Activated T-cell treated with anti-CD3 and anti-CD28 coated beads, Interleukin-2, amount 50 U/mL, for 4 hours (primary cell): ENCODE measurements around the gene OVOL2. TPM values are rescaled to one million over a fixed set of nuclear protein-coding genes. Genes with fewer than 3 reads are reported as not detected.
A peak's percentile ranks its signal among the peaks of the same experiment; 100 is the strongest.

Experiments used
- ATAC-seq, 2 donors: fragments of 200-7000 bp; cut with Tn5 transposase; one replicate each; pipeline ENCODE4 v1.10.0; 2021
- DNase-seq: peaks from one replicate; pipeline ENCODE4 v3.0.0-alpha.2; 2020
- H3K27me3 Mint-ChIP-seq: one replicate; pipeline ENCODE4 v1.8.0; 2021; ENCODE audit warnings: low read depth, mixed read lengths
- H3K36me3 Mint-ChIP-seq: one replicate; pipeline ENCODE4 v1.8.0; 2022; ENCODE audit warnings: mixed read lengths; ENCODE audit not compliant: insufficient read depth
- H3K4me1 Mint-ChIP-seq: one replicate; pipeline ENCODE4 v1.8.0; 2021; ENCODE audit warnings: low read depth, mixed read lengths
- H3K4me3 Mint-ChIP-seq: one replicate; pipeline ENCODE4 v1.8.0; 2021; ENCODE audit warnings: mild to moderate bottlenecking, moderate library complexity, mixed read lengths
- H3K9me3 Mint-ChIP-seq: one replicate; pipeline ENCODE4 v1.8.0; 2021; ENCODE audit warnings: mixed read lengths
- total RNA-seq, 3 donors: library from RNA; stranded (reverse); gene quantifications; one replicate each; pipeline ENCODE4 v1.2.1, GENCODE V29; 2021

The OVOL2 gene
- total RNA-seq, 3 donors from 2014 or later = not detected

DNA sequence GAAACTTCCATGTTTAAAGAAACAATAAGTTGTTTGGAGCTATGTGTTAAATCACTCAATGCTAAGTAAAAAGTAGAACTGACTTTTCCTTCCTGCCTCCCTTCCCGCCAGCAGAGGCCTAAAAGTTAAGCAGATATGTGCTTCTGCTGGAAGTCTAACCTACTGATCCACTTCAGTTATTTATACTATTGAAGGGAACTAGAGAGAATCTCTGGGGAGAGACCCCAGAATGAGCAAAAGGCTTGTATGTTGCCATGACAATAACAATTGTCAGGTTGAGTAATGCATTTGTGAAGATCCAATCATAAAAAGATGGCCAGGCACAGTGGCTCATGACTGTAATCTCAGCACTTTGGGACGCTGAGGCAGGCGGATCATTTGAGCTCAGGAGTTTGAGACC, 64.2 kb downstream of the OVOL2 start:
- Mint-ChIP-seq H3K36me3 (peaks cover 7% of the 10 kb centered on the region), H3K4me1 (peaks cover 24% of the 10 kb centered on the region), H3K27me3 (no peaks in the 10 kb centered on the region), H3K9me3 (no peaks in the 10 kb centered on the region), H3K4me3 (no peak overlapping the region)
- no peak for DNase-seq
- ATAC-seq = no peak

DNA sequence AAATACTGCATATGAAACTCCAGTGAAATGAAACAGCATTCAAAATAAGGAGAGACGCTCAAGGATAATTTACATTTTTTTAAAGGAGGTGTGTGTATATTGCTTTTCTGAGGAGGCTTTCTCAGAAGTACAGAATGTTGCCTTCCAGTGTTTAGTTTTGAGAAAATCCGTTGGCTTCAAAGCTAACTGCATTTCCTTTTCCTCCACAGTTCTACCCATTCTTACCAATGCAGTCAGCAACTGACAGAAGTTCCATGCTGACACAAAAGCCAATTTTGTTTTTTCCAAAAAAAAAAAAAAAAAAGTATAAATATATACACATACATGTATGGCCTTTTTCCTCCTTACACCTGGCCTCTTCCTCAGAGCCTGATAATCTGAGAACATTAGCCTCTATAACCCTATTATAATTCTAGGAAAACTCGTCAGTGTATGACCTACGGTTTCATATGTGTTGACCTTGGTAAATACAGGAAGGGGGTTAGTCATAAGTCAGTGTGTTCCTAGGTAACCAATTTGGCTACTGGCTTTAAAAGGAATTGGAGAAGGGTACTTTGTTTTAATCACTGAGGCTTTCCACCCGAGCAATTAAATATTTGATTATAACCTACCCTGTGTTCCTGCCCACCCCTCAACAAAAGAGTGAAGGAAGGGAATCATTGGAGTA, 64.7 kb downstream of the OVOL2 start:
- Mint-ChIP-seq H3K36me3 (peaks cover 9% of the 10 kb centered on the region), H3K9me3 (no peaks in the 10 kb centered on the region), H3K4me3 (no peak overlapping the region), H3K27me3 (no peaks in the 10 kb centered on the region), H3K4me1 (peaks cover 29% of the 10 kb centered on the region)
- no peak for DNase-seq
- ATAC-seq = no peak

DNA sequence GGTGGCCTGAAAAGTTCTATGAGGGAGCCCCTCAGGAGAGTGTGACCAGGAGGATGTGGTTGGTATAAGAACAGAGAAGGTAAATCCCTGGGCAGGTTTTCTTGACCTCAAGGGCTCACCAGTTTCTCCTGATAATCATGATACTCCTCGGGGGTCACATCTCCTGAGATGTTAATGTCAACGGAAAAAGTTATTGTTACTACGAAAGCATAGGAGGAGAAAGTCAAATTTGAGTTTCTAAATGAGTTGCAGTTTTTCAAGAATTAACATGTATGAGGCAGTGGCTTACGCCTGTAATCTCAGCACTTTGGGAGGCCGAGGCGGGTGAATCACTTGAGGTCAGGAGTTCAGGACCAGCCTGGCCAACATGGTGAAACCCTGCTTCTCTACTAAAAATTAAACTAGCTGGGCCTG, 65.5 kb downstream of the OVOL2 start:
- DNase-seq (no peak), ATAC-seq (peak; percentile 72 to 80)
- Mint-ChIP-seq H3K9me3 (no peaks in the 10 kb centered on the region), H3K4me3 (peak overlapping the region; percentile 33), H3K4me1 (peaks cover 35% of the 10 kb centered on the region), H3K27me3 (no peaks in the 10 kb centered on the region), H3K36me3 (peaks cover 14% of the 10 kb centered on the region)

DNA sequence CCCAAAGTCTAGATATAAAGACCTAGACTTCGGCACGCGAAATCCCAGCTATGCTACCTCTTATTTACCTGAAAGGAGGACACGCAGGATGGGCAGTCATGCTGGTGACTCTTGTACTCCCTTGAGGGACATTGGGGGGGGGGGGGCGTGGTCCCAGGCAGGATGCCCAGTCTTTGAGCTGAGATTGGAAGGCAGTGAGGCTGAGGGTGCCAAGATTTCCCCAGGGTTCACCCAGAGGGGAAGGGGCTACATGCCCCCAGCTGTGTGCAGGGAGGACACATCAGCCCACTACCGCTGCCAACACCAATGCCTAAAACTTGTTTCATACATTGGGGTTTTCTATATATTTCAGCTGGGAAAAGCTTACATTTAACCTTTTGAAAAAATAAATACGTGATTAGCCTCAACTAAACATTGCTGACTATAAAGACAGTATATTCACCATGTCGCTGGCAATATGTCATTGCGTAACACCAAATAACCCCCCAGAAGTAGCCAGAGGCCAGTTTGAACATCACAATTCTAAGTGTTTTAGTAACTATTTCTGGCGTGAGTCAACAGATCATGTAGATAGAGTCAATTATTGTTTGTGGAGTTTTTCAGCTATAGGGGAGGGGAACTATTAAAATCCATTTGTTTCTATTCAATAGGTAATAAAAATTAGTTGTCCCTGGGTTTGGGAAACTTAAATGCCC, 67.3 kb downstream of the OVOL2 start:
- peaks cover 28% of the 10 kb centered on the region for H3K4me1 Mint-ChIP-seq
- no peaks in the 10 kb centered on the region for H3K9me3 Mint-ChIP-seq
- no peak for ATAC-seq
- peaks cover 14% of the 10 kb centered on the region for H3K36me3 Mint-ChIP-seq
- DNase-seq = no peak
- no peaks in the 10 kb centered on the region for H3K27me3 Mint-ChIP-seq
- H3K4me3 Mint-ChIP-seq = no peak overlapping the region

DNA sequence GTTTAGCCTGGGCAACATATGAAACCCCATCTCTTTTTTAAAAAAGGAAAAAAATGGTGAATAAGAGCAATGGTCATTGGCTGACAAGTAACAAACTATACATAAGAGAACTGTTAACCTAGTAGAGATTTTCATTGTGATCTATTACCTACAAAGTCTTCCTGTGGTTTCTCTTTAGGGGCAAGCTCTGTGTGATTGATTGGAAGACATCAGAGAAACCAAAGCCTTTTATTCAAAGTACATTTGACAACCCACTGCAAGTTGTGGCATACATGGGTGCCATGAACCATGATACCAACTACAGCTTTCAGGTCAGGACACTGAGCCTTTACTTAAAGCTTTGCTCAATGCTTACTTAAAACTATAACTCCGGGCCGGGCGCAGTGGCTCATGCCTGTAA, 69.7 kb downstream of the OVOL2 start:
- Mint-ChIP-seq H3K4me1 (peaks cover 24% of the 10 kb centered on the region), H3K9me3 (no peaks in the 10 kb centered on the region), H3K36me3 (peaks cover 14% of the 10 kb centered on the region), H3K27me3 (no peaks in the 10 kb centered on the region), H3K4me3 (no peak overlapping the region)
- ATAC-seq (no peak), DNase-seq (no peak)

DNA sequence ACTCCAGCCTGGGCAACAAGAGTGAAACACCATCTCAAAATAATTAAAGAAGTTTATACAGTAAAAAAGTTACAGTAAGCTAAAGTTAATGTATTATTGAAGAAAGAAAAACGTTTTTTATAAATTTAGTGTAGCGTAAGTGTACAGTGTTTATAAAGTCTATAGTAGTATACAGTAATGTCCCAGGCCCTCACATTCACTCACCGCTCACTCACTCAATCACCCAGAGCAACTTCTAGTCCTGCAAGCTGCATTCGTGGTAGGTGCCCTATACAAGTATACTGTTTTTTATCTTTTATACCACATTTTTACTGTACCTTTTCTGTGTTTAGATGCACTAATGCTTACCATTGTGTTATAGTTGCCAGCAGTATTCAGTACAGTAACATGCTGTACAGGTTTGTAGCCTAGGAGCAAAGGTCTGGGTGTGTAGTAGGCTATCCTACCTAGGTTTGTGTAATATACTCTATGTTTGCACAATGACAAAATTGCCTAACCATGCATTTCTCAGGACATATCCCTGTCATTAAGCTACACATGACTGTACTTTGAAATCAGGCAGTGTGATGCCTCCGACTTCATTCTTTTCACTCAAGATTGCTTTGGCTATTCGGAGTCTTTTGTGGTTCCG, 72.2 kb downstream of the OVOL2 start:
- Mint-ChIP-seq H3K9me3 (no peaks in the 10 kb centered on the region), H3K27me3 (no peaks in the 10 kb centered on the region), H3K4me3 (no peak overlapping the region)

DNA sequence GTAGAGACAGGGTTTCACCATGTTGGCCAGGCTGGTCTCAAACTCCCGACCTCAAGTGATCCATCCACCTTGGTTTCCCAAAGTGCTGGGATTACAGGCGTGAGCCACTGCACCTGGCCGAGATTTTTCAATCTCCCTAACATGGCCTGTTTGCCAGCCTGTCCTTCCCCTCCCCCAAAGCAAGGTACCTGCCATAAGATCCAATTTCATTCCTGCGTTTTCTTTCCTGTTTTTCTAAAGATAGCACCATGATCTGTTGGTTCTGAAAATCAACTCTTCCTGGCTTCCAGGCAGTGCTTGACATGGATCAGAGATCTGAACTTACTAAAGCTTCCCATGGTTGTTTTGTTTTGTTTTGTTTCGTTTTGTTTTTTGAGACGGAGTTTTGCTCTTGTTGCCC, 81.4 kb downstream of the OVOL2 start:
- H3K27me3 Mint-ChIP-seq = no peaks in the 10 kb centered on the region
- ATAC-seq (no peak), DNase-seq (no peak)
- H3K4me3 Mint-ChIP-seq = no peak overlapping the region
- H3K9me3 Mint-ChIP-seq = no peaks in the 10 kb centered on the region
- peaks cover 30% of the 10 kb centered on the region for H3K4me1 Mint-ChIP-seq
- peaks cover 13% of the 10 kb centered on the region for H3K36me3 Mint-ChIP-seq

More for the DNA sequence above, 72.2 kb downstream of the OVOL2 start:
- ATAC-seq (no peak), DNase-seq (no peak)
- Mint-ChIP-seq H3K36me3 (peaks cover 15% of the 10 kb centered on the region), H3K4me1 (peaks cover 13% of the 10 kb centered on the region)

Other genes starting within 250 kb of the OVOL2 start
- 100 to 1,000 TPM; 148 to 177 (median 168) TPM for gene SNX5, start 89.1 kb downstream of the OVOL2 start, total RNA-seq
- gene MGME1, start 88.9 kb downstream of the OVOL2 start, total RNA-seq = 10 to 100 TPM; 14.4 to 16.6 (median 16.2) TPM
- gene KAT14, start 79.9 kb upstream of the OVOL2 start, total RNA-seq = 10 to 100 TPM; 16.4 to 18.9 (median 18.0) TPM
- gene PET117, start 79.9 kb upstream of the OVOL2 start, total RNA-seq = 10 to 100 TPM; 15.1 to 19.6 (median 15.6) TPM
- 1 to 10 TPM; 4.2 to 5.8 (median 4.9) TPM for gene ZNF133, start 230.6 kb upstream of the OVOL2 start, total RNA-seq